Vagina (tissue), 2 donors: ENCODE measurements around the gene RPL3. TPM values are rescaled to one million over a fixed set of nuclear protein-coding genes. Genes with fewer than 3 reads are reported as not detected.

ENCODE experiments used
- DNase-seq, 2 donors: peaks; one replicate each; pipeline ENCODE4 v3.0.0-alpha.2; 2017; ENCODE audit errors: extremely low spot score in 2 of 2
- H3K27ac ChIP-seq: fragments of 200-600 bp; sonication (generic); one replicate; pipeline ENCODE4 v1.5.1; 2019
- H3K27me3 ChIP-seq: fragments of 200-600 bp; sonication (generic); one replicate; pipeline ENCODE4 v1.5.1; 2019
- H3K36me3 ChIP-seq, 2 donors: fragments of 200-600 bp; sonication (generic); one replicate each; pipeline ENCODE4 v1.5.1; 2017 to 2019
- H3K4me1 ChIP-seq: fragments of 200-600 bp; sonication (generic); one replicate; pipeline ENCODE4 v1.5.1; 2019
- H3K4me3 ChIP-seq, 2 donors: fragments of 200-600 bp; sonication (generic); 1 replicate in 1 of 2; 2 replicates in 1 of 2; pipeline ENCODE4 v1.5.1; 2016 to 2019
- H3K9me3 ChIP-seq: fragments of 200-600 bp; sonication (generic); one replicate; pipeline ENCODE4 v1.5.1; 2019
- CTCF ChIP-seq, 3 experiments: fragments of 450-650 bp in 2 of 3; fragments of 200-600 bp in 1 of 3; sonication (generic) in 1 of 3; IDR thresholded peaks; one replicate each; pipeline ENCODE4 v1.5.1; 2017 to 2019; ENCODE audit warnings: antibody characterized with exemption in 3 of 3, mild to moderate bottlenecking in 2 of 3, moderate library complexity in 2 of 3
- POLR2A ChIP-seq, 2 donors: fragments of 450-650 bp; IDR thresholded peaks; one replicate each; pipeline ENCODE4 v1.6.1; 2017; ENCODE audit warnings: antibody characterized with exemption in 2 of 2, mild to moderate bottlenecking in 2 of 2, moderate library complexity in 2 of 2
- POLR2AphosphoS5 ChIP-seq, 2 donors: sonication (generic); formaldehyde crosslinking; IDR thresholded peaks; one replicate each; pipeline ENCODE4 v1.9.0; 2017; ENCODE audit warnings: antibody characterized with exemption in 2 of 2, mild to moderate bottlenecking in 2 of 2, low read depth in 1 of 2; ENCODE audit not compliant: insufficient read depth in 1 of 2
- intact Hi-C: fragments of 100-400 bp; cut with DNase I; formaldehyde crosslinking; loops from one replicate; pipeline ENCODE4 v1.15.1; 2023
- total RNA-seq: library from RNA; depleted of rRNA; stranded (reverse); fragments of >200 nt; gene quantifications from one replicate; pipeline ENCODE4 v1.2.3, GENCODE V29; 2016

RPL3 gene
- total RNA-seq, 1 donor from 2014 or later, result 2,613 TPM

DNA sequence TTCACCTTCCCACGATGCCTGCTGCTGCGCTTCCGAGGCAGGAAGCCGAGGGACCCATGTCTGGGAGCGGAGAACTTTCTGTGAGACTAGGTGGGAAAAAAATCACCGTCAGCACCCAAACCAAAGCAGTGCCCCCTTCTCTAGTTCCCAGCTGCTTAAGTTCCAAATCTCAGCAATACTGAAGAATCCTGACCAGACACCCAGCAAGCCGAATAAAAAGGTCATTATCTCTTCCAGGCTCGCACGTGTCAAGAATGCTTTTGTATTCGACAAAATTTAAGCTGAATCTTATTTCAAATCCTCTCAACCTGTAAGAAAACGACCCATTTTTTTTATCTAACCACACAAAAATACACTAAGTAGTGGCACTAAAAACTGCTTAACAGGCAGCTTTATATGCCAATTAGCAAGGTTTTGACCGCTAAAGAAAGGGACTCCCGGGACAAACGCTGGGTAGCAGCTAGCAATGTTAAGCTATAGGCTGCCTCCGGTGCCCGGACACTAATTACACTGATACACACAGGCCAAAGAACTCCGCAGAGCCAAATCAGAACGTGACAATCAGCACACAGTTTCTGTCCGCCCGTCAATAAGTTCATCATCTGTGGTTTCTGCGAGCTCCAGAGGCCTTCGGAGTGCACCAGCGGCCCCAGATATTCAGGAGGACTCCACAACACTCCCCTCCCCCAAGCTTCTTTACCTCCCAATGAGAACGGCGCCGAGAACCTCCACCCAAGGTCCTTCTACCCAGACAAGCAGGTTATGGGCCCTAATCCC is 728 bp downstream of the RPL3 start:
- Histone ChIP-seq H3K4me1 (peaks cover 56% of the 10 kb centered on the region), H3K27ac (peak overlapping the region; percentile 98), H3K36me3 (peaks cover 0 to 44% of the 10 kb centered on the region in 2 donors), H3K27me3 (no peaks in the 10 kb centered on the region), H3K4me3 (peak overlapping the region; percentile 82 to 90), H3K9me3 (no peaks in the 10 kb centered on the region)
- intact Hi-C loops, result loop anchor here (2.0 to 10.0 kb wide), 3 partner anchors 84 to 454 kb away; no protein-coding TSS in a partner anchor
- peak in 1 of 2 donors; percentile 88 for DNase-seq
- no peak for TF ChIP-seq POLR2A (IDR thresholded peaks at IDR 0.05)
- TF ChIP-seq CTCF (IDR thresholded peaks at IDR 0.05), result no peak
- no peak for TF ChIP-seq POLR2AphosphoS5 (IDR thresholded peaks at IDR 0.05; ENCODE audit: insufficient read depth in 1 of 2, low read depth in 1 of 2)

DNA sequence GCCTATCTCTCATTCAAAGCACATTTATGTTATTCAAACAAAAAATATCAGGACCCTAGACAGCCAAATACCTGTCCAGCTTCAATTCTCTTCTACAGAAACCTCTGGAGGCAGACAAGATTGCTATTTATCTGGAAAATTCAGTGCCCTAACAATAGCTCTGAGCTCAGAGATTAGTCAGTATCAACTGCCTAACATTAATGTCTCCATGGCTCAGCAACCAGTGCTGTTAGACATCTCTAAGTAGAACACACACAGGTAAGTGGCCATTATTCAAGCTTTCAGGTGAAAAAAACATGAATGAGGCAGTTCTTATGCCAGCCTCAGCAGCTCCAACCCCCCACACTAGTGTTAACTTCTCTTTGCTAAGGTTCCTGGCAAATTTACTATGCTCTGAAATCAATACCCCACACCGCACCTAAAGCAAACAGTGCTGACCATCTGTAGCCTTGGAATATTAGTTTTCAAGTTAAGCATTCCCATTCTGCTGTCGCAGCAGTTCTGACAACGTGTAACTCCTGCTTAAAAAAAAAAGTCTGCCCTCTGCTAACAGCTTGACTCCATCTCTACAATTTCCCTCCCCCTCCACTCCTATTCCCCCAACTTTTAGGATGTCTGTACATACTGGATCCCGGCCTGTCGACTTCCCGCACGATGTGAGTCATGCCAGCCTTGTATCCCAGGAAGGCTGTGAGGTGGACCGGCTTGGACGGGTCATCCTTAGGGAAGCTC is 1.5 kb downstream of the RPL3 start:
- H3K9me3 ChIP-seq, result no peaks in the 10 kb centered on the region
- peak in 1 of 2 donors; percentile 82 for DNase-seq

DNA sequence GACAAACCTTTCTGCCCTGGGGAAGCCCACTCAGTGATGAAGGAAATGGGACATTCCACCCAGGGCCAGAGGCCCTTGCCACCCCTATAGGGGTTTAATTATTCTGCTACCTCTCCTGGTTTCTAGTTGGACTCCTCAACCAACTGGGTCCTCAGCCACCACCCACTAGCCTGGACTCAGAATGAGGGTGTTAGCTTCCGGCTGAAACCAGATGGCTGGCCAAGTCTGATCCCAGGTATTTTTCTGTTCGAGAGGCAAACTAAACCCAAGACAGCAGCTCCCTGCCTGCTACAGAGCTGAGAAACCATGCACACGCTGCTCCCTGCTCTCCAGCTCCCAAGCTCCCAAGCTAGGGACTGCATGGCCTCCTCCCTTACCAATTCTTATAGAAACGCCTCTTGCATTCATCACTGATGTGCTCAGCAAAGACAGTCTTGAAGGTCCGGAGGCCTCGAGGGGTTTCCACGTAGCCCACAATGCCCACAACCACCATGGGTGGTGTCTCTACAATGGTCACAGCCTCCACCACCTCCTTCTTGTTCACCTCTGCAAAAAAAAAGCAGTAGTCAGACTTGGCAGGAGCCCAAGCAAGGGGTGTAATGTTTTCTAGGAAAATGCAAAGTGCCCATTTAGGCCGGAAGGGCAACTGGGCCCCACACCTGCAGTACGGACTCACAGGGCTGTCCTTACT is 2.2 kb downstream of the RPL3 start:
- peak overlapping the region; percentile 82 to 90 for H3K4me3 ChIP-seq
- H3K9me3 ChIP-seq, result no peaks in the 10 kb centered on the region
- TF ChIP-seq CTCF (IDR thresholded peaks at IDR 0.05) (no peak), POLR2A (IDR thresholded peaks at IDR 0.05) (no peak), POLR2AphosphoS5 (IDR thresholded peaks at IDR 0.05; ENCODE audit: insufficient read depth in 1 of 2, low read depth in 1 of 2) (no peak)
- H3K4me1 ChIP-seq, result peaks cover 58% of the 10 kb centered on the region
- intact Hi-C loops, result loop anchor here (10.0 kb wide), 2 partner anchors 82 to 452 kb away; no protein-coding TSS in a partner anchor
- peak overlapping the region; percentile 98 for H3K27ac ChIP-seq
- DNase-seq, result peak in 1 of 2 donors; percentile 86
- H3K36me3 ChIP-seq, result peaks cover 0 to 59% of the 10 kb centered on the region in 2 donors
- H3K27me3 ChIP-seq, result no peaks in the 10 kb centered on the region

More for the DNA sequence above, 1.5 kb downstream of the RPL3 start:
- Histone ChIP-seq H3K27me3 (no peaks in the 10 kb centered on the region), H3K4me3 (peak overlapping the region; percentile 82 to 90), H3K4me1 (peaks cover 58% of the 10 kb centered on the region), H3K36me3 (peaks cover 0 to 52% of the 10 kb centered on the region in 2 donors), H3K27ac (peak overlapping the region; percentile 98)
- no peak for TF ChIP-seq CTCF (IDR thresholded peaks at IDR 0.05)
- no peak for TF ChIP-seq POLR2A (IDR thresholded peaks at IDR 0.05)
- no peak for TF ChIP-seq POLR2AphosphoS5 (IDR thresholded peaks at IDR 0.05; ENCODE audit: insufficient read depth in 1 of 2, low read depth in 1 of 2)
- intact Hi-C loops, result loop anchor here (2.0 to 10.0 kb wide), 3 partner anchors 83 to 453 kb away; no protein-coding TSS in a partner anchor

DNA sequence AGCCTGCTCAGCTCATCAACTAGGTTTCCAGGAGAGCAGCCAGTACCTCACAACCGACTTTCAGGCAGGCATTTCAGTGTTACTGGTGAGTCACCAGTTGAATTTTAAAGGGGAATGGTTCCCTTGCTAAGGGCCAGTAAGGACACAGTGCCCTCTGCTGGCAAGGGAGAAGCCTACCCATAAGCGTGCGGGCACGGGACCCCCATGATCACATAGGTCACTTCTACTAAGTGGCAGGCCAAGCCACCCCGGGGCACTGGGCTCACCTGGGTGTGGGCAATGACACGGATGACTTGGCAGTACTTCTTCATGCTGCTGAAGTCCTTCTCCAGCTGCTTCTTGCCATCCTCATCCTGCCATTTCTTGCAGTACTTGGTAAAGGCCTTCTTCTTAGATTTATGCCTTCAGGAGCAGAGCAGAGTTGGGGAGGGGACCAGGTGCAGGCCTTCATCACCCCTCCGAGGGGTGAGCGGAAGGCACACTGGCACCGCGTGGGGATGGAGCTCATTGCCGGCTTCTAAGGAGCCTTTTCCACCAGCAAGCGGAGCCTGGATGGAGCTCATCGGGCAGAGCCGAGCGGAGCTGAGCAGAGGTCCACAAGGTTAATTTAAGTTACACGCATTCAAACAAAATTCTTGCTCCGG is 2.9 kb downstream of the RPL3 start:
- peaks cover 0 to 65% of the 10 kb centered on the region in 2 donors for H3K36me3 ChIP-seq
- peak in 1 of 2 donors; percentile 92 for DNase-seq
- peaks cover 58% of the 10 kb centered on the region for H3K4me1 ChIP-seq

More for the DNA sequence above, 2.9 kb downstream of the RPL3 start:
- H3K9me3 ChIP-seq, result no peaks in the 10 kb centered on the region
- H3K4me3 ChIP-seq, result peak overlapping the region; percentile 0 to 90
- intact Hi-C loops, result loop anchor here (10.0 kb wide), 2 partner anchors 82 to 452 kb away; no protein-coding TSS in a partner anchor
- TF ChIP-seq CTCF (IDR thresholded peaks at IDR 0.05) (peak; percentile 73 to 91 (median 88)), POLR2A (IDR thresholded peaks at IDR 0.05) (no peak), POLR2AphosphoS5 (IDR thresholded peaks at IDR 0.05; ENCODE audit: insufficient read depth in 1 of 2, low read depth in 1 of 2) (peak; percentile 44 to 74)
- peak overlapping the region; percentile 98 for H3K27ac ChIP-seq
- no peaks in the 10 kb centered on the region for H3K27me3 ChIP-seq
